NCI-H2029 (cell line): Measurements from ENCODE around the gene EBF4.

ENCODE experiments used
- DNase-seq: peaks from one replicate; lab custom pipeline; 2025; lab: John Stamatoyannopoulos, UW

The EBF4 gene

GRCh38 chr20:2692036-2692885 lies at the start of gene EBF4:
EBF4 (plus strand) TSS chr20:2692780; CDS start chr20:2693646, 866 bp downstream.
- DNase-seq: no peak

- no peak for DNase-seq
These were observed 48.9 kb upstream of the EBF4 start for GRCh38 chr20:2643708-2644107.

- DNase-seq: peak; percentile 86
These were observed 40.5 kb upstream of the EBF4 start, which contains the start of gene NOP56 for GRCh38 chr20:2651772-2652723. NOP56 (plus strand) TSS chr20:2652632; CDS start chr20:2652661, 29 bp downstream.

GRCh38 chr20:2652724-2653555 lies 39.6 kb upstream of the EBF4 start:
- DNase-seq: peak; percentile 75

GRCh38 chr20:2653556-2654383 lies 38.8 kb upstream of the EBF4 start:
- DNase-seq: no peak

- DNase-seq: no peak
These were observed 38.2 kb upstream of the EBF4 start for GRCh38 chr20:2654384-2654822.

- DNase-seq: no peak
These were observed 37.7 kb upstream of the EBF4 start for GRCh38 chr20:2654831-2655230.

GRCh38 chr20:2655331-2656116 lies 37.1 kb upstream of the EBF4 start:
- no peak for DNase-seq

GRCh38 chr20:2656471-2657117 lies 36.0 kb upstream of the EBF4 start:
- no peak for DNase-seq

- no peak for DNase-seq
These were observed 35.3 kb upstream of the EBF4 start for GRCh38 chr20:2657241-2657640.

- no peak for DNase-seq
These were observed 34.9 kb upstream of the EBF4 start for GRCh38 chr20:2657674-2658073.

GRCh38 chr20:2658414-2659354 lies 33.9 kb upstream of the EBF4 start:
- no peak for DNase-seq

- no peak for DNase-seq
These were observed 33.0 kb upstream of the EBF4 start for GRCh38 chr20:2659547-2659946.

- no peak for DNase-seq
These were observed 29.2 kb upstream of the EBF4 start for GRCh38 chr20:2663364-2663886.

GRCh38 chr20:2663887-2664719 lies 28.5 kb upstream of the EBF4 start, which contains the start of gene IDH3B:
IDH3B (minus strand) TSS chr20:2664216; CDS start chr20:2664188, 28 bp downstream.
- peak; percentile 91 for DNase-seq

- DNase-seq: no peak
These were observed 20.6 kb upstream of the EBF4 start for GRCh38 chr20:2671977-2672376.

GRCh38 chr20:2672446-2672845 lies 20.1 kb upstream of the EBF4 start:
- no peak for DNase-seq
